ENCODE data around the gene CISD2. TPM values are rescaled to one million over a fixed set of nuclear protein-coding genes. Genes with fewer than 3 reads are reported as not detected.
"Not testable (repeated sequence)": the region's sequence is repeated elsewhere in the genome, so short reads cannot be mapped to it uniquely, and the experiment has no call there.

CISD2 gene
- total RNA-seq, 1 donor from 2014 or later = 10.4 TPM

GRCh38 chr4:102850370-102850769 is 18.4 kb upstream of the CISD2 start:
- Histone ChIP-seq H3K4me3 (no peak overlapping the region), H3K36me3 (no peaks in the 10 kb centered on the region), H3K4me1 (no peaks in the 10 kb centered on the region), H3K27ac (no peak overlapping the region), H3K9me3 (no peaks in the 10 kb centered on the region), H3K27me3 (no peaks in the 10 kb centered on the region)
- no peak for TF ChIP-seq CTCF (IDR thresholded peaks at IDR 0.05)
- DNase-seq (ENCODE audit: low spot score in 2 of 2) = no peak
- intact Hi-C loops (cut with DNase I) = no loop called here

GRCh38 chr4:102858828-102859464 is 9.8 kb upstream of the CISD2 start:
- no peaks in the 10 kb centered on the region for H3K36me3 ChIP-seq
- H3K4me3 ChIP-seq = no peak overlapping the region
- no peak overlapping the region for H3K27ac ChIP-seq
- DNase-seq (ENCODE audit: low spot score in 2 of 2) = no peak
- no peaks in the 10 kb centered on the region for H3K4me1 ChIP-seq
- intact Hi-C loops (cut with DNase I) = no loop called here
- H3K9me3 ChIP-seq = peaks cover 0 to 22% of the 10 kb centered on the region in 2 donors
- no peaks in the 10 kb centered on the region for H3K27me3 ChIP-seq
- TF ChIP-seq CTCF (IDR thresholded peaks at IDR 0.05) = no peak

- Histone ChIP-seq H3K36me3 (no peaks in the 10 kb centered on the region), H3K4me1 (no peaks in the 10 kb centered on the region), H3K9me3 (peaks cover 0 to 22% of the 10 kb centered on the region in 2 donors), H3K4me3 (no peak overlapping the region), H3K27me3 (no peaks in the 10 kb centered on the region), H3K27ac (no peak overlapping the region)
- no peak for TF ChIP-seq CTCF (IDR thresholded peaks at IDR 0.05)
- no peak for DNase-seq (ENCODE audit: low spot score in 2 of 2)
- intact Hi-C loops (cut with DNase I) = no loop called here
Measured at GRCh38 chr4:102860611-102861324, 8.0 kb upstream of the CISD2 start.

- Histone ChIP-seq H3K9me3 (peaks cover 0 to 22% of the 10 kb centered on the region in 2 donors), H3K36me3 (no peaks in the 10 kb centered on the region), H3K27ac (no peak overlapping the region), H3K4me1 (no peaks in the 10 kb centered on the region), H3K27me3 (no peaks in the 10 kb centered on the region), H3K4me3 (no peak overlapping the region)
- intact Hi-C loops (cut with DNase I) = no loop called here
- TF ChIP-seq CTCF (IDR thresholded peaks at IDR 0.05) = no peak
- DNase-seq (ENCODE audit: low spot score in 2 of 2) = no peak
Measured at GRCh38 chr4:102862016-102862415, 6.8 kb upstream of the CISD2 start.

GRCh38 chr4:102862747-102863146 is 6.0 kb upstream of the CISD2 start:
- Histone ChIP-seq H3K27me3 (no peaks in the 10 kb centered on the region), H3K27ac (no peak overlapping the region), H3K9me3 (peaks cover 0 to 22% of the 10 kb centered on the region in 2 donors), H3K4me3 (no peak overlapping the region), H3K4me1 (peaks cover 3% of the 10 kb centered on the region in 2 donors), H3K36me3 (no peaks in the 10 kb centered on the region)
- no peak for TF ChIP-seq CTCF (IDR thresholded peaks at IDR 0.05)
- DNase-seq (ENCODE audit: low spot score in 2 of 2) = no peak
- intact Hi-C loops (cut with DNase I) = no loop called here

- H3K4me3 ChIP-seq; intact Hi-C loops (cut with DNase I): not testable (repeated sequence)
Measured at GRCh38 chr4:102865327-102865726, 3.5 kb upstream of the CISD2 start.

More at GRCh38 chr4:102865327-102865726, 3.5 kb upstream of the CISD2 start:
- peaks cover 6 to 10% of the 10 kb centered on the region in 2 donors for H3K4me1 ChIP-seq
- H3K27ac ChIP-seq; H3K36me3 ChIP-seq; DNase-seq (ENCODE audit: low spot score in 2 of 2); H3K27me3 ChIP-seq; H3K9me3 ChIP-seq: not testable (repeated sequence)
